Natural killer cell (primary cell): ENCODE data around the gene RTN4R. TPM values are rescaled to one million over a fixed set of nuclear protein-coding genes. Genes with fewer than 3 reads are reported as not detected.

Experiments used
- ATAC-seq, 3 donors: fragments of 150-1000 bp in 2 of 3; fragments of 200-7000 bp in 1 of 3; cut with Tn5 transposase; 1 replicate in 1 of 3; 2 replicates in 2 of 3; pipeline ENCODE4 v1.10.0; 2021; ENCODE audit warnings: mild to moderate bottlenecking in 2 of 3, moderate library complexity in 2 of 3
- DNase-seq, 2 donors: peaks; one replicate each; pipeline versions ENCODE4 v3.0.0 to v3.0.0-alpha.2; 2013 to 2021; ENCODE audit warnings: mixed read lengths in 1 of 2
- H3K27ac ChIP-seq: one replicate; pipeline ENCODE4 v1.5.1; 2013; ENCODE audit warnings: mild to moderate bottlenecking, low read length
- H3K27me3 ChIP-seq: one replicate; pipeline ENCODE4 v1.6.1; 2013; ENCODE audit warnings: low read length; ENCODE audit not compliant: control insufficient read depth, insufficient read depth
- H3K36me3 ChIP-seq: one replicate; pipeline ENCODE4 v1.6.1; 2013; ENCODE audit warnings: low read length; ENCODE audit not compliant: control insufficient read depth, insufficient read depth
- H3K4me1 ChIP-seq: one replicate; pipeline ENCODE4 v1.6.1; 2013; ENCODE audit warnings: low read length; ENCODE audit not compliant: control insufficient read depth, insufficient read depth
- H3K4me3 ChIP-seq: one replicate; pipeline ENCODE4 v1.5.1; 2013; ENCODE audit warnings: low read length
- H3K9me3 ChIP-seq: one replicate; pipeline ENCODE4 v1.6.1; 2013; ENCODE audit warnings: low read length; ENCODE audit not compliant: control insufficient read depth, insufficient read depth
- H3K27ac Mint-ChIP-seq, 2 donors: one replicate each; pipeline ENCODE4 v1.8.0; 2022; ENCODE audit warnings: mild to moderate bottlenecking in 2 of 2, mixed read lengths in 2 of 2, moderate library complexity in 1 of 2
- H3K27me3 Mint-ChIP-seq, 2 donors: one replicate each; pipeline ENCODE4 v1.8.0; 2022; ENCODE audit warnings: low read depth in 2 of 2, mixed read lengths in 2 of 2
- H3K36me3 Mint-ChIP-seq: one replicate; pipeline ENCODE4 v1.8.0; 2022; ENCODE audit warnings: mixed read lengths
- H3K4me1 Mint-ChIP-seq, 2 donors: one replicate each; pipeline ENCODE4 v1.8.0; 2022; ENCODE audit warnings: mixed read lengths in 2 of 2
- H3K4me3 Mint-ChIP-seq: one replicate; pipeline ENCODE4 v1.8.0; 2022; ENCODE audit warnings: mild to moderate bottlenecking, moderate library complexity, mixed read lengths
- H3K9me3 Mint-ChIP-seq, 2 donors: one replicate each; pipeline ENCODE4 v1.8.0; 2022; ENCODE audit warnings: mixed read lengths in 2 of 2
- WGBS: methylation state at CpG from one replicate; pipeline ENCODE4 v1.1.7; 2013; ENCODE audit warnings: missing lambda C conversion rate; ENCODE audit not compliant: insufficient coverage; 5-methylcytosine and 5-hydroxymethylcytosine counted together
- intact Hi-C: fragments of 100-400 bp; cut with micrococcal nuclease; formaldehyde crosslinking; loops from one replicate; pipeline ENCODE4 v1.14.2; 2022
- total RNA-seq, 4 donors: library from RNA; stranded (reverse); fragments of 120-200 nt in 1 of 4; gene quantifications; one replicate each; pipeline versions ENCODE4 v1.2.3 to v1.2.4, GENCODE V29; 2013 to 2022
- TF ChIP-seq, protein P1 (sequence below): fragments of 200-600 bp; IDR thresholded peaks from one replicate; pipeline ENCODE4 v1.8.0; 2022; ENCODE audit warnings: antibody characterized with exemption

Gene RTN4R
- total RNA-seq, 3 donors from 2014 or later (not counting 1 experiment from before 2014, with no cell fraction given): 1.2 to 2.9 (median 1.6) TPM

DNA sequence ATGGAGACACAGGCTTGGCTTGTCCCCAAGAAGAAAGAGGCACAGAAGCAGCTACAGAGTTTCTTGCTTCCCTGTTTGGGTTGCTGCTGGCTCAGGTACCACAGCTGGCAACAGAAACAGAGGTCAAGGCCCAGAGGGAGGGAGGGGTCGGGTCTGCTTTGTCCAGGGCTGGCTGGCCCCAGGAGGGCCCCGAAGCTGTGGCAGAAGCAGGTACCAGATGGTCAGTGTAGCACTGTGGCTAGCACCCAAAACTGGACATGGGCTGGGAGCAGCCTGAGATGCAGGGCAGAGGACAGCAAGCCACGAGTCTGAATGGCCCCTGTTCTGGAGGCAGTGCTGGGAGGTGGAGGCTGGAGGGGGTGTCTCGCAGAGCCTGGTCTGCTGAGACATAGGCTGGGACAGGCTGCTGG, 65.0 kb downstream of the RTN4R start:
- Histone ChIP-seq H3K4me3 (no peak overlapping the region), H3K9me3 (no peaks in the 10 kb centered on the region), H3K27ac (no peak overlapping the region), H3K4me1 (peaks cover 29% of the 10 kb centered on the region), H3K36me3 (no peaks in the 10 kb centered on the region), H3K27me3 (no peaks in the 10 kb centered on the region)
- H3K4me3 Mint-ChIP-seq: no peak overlapping the region
- H3K9me3 Mint-ChIP-seq: no peaks in the 10 kb centered on the region
- no peak for ATAC-seq
- no peaks in the 10 kb centered on the region for H3K27me3 Mint-ChIP-seq
- 88% methylated on average over 4 of the region's 4 CpGs for WGBS
- no peaks in the 10 kb centered on the region for H3K36me3 Mint-ChIP-seq
- TF ChIP-seq, protein P1, sequence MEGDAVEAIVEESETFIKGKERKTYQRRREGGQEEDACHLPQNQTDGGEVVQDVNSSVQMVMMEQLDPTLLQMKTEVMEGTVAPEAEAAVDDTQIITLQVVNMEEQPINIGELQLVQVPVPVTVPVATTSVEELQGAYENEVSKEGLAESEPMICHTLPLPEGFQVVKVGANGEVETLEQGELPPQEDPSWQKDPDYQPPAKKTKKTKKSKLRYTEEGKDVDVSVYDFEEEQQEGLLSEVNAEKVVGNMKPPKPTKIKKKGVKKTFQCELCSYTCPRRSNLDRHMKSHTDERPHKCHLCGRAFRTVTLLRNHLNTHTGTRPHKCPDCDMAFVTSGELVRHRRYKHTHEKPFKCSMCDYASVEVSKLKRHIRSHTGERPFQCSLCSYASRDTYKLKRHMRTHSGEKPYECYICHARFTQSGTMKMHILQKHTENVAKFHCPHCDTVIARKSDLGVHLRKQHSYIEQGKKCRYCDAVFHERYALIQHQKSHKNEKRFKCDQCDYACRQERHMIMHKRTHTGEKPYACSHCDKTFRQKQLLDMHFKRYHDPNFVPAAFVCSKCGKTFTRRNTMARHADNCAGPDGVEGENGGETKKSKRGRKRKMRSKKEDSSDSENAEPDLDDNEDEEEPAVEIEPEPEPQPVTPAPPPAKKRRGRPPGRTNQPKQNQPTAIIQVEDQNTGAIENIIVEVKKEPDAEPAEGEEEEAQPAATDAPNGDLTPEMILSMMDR: no peak
- no peak for DNase-seq
- intact Hi-C loops: no loop called here
- peaks cover 13 to 28% of the 10 kb centered on the region in 2 donors for H3K4me1 Mint-ChIP-seq
- no peak overlapping the region for H3K27ac Mint-ChIP-seq

DNA sequence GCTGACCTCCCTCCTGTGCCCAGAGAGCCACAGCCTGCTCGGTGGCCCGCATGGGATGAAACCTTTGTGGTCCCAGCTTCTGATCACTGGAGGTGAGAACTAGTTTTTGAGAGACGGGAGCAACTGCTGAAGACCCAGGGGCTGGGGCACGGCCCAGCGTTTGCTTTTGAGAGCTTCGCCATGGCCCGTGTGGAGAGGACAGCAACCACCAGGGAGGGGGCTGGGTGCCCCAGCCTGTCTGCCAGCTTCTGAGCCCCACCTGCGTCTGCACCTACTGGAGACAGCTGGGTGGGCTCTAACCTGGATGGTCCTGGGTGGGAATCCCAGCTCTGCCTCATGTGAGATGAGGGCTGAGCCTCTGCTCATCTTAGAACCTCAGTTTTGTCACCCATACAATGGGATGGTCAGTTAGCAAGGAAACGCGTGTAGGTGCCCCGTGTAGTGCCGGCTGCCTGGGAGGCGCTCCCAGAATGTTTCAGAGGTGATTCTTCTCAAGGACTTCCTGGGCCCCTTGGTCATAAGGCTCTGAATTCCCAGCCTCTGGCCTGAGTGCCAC, 66.2 kb downstream of the RTN4R start:
- peaks cover 9 to 16% of the 10 kb centered on the region in 2 donors for H3K4me1 Mint-ChIP-seq
- no peaks in the 10 kb centered on the region for H3K36me3 ChIP-seq
- H3K4me3 ChIP-seq: no peak overlapping the region
- no peaks in the 10 kb centered on the region for H3K27me3 Mint-ChIP-seq
- no peak overlapping the region for H3K27ac Mint-ChIP-seq
- no peaks in the 10 kb centered on the region for H3K9me3 ChIP-seq
- no peaks in the 10 kb centered on the region for H3K36me3 Mint-ChIP-seq
- DNase-seq: no peak
- 90% methylated on average over 13 of the region's 13 CpGs for WGBS
- no peak overlapping the region for H3K27ac ChIP-seq
- ATAC-seq: no peak
- no peaks in the 10 kb centered on the region for H3K27me3 ChIP-seq
- intact Hi-C loops: no loop called here
- TF ChIP-seq, protein P1: no peak
- no peak overlapping the region for H3K4me3 Mint-ChIP-seq
- H3K4me1 ChIP-seq: peaks cover 16% of the 10 kb centered on the region
- no peaks in the 10 kb centered on the region for H3K9me3 Mint-ChIP-seq

DNA sequence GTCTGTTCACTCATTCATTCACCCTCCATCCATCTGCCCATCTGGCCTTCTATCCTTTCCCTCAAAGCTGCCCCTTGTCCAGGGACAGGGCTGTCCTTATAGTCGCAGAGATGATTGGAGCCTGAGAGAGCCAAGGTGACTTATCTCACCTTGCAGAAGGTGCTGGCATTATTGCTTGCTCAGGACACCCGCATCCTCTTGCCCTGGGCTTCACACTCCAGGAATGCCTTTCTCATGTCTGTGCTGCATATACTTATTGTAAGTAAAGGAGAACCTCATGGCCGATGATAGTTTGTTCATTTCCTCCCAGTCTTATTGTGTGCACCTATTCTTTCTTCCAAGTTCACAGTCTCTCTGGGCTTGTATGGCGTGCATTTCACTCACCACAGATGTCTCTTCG, 68.2 kb downstream of the RTN4R start:
- H3K36me3 ChIP-seq: no peaks in the 10 kb centered on the region
- Mint-ChIP-seq H3K9me3 (no peaks in the 10 kb centered on the region), H3K4me3 (no peak overlapping the region), H3K27ac (no peak overlapping the region), H3K36me3 (no peaks in the 10 kb centered on the region), H3K4me1 (no peaks in the 10 kb centered on the region), H3K27me3 (no peaks in the 10 kb centered on the region)
- H3K4me1 ChIP-seq: no peaks in the 10 kb centered on the region
- no peaks in the 10 kb centered on the region for H3K9me3 ChIP-seq
- no peak overlapping the region for H3K4me3 ChIP-seq
- ATAC-seq (no peak), DNase-seq (no peak)
- TF ChIP-seq, protein P1: no peak
- H3K27ac ChIP-seq: no peak overlapping the region
- intact Hi-C loops: no loop called here
- H3K27me3 ChIP-seq: no peaks in the 10 kb centered on the region
- WGBS: 91% methylated on average over 5 of the region's 5 CpGs

DNA sequence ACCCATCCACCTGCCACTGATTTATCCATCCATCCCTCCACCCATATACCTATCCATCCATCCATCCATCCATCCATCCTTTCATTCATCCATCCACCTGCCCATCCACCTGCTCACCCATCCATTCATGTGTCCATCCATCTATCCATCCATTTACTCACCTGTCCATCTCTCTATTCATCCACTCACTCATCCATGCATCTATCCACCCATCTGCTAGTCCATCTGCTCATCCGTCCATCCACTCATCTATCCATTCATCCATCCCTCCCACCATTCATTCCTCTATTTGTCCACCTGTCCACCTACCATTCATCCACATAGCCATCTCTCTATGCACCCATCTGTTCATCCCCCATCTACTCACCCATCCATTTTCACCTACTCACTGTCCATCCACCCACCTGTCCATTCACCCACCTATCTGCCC, 68.7 kb downstream of the RTN4R start:
- Histone ChIP-seq H3K4me3 (no peak overlapping the region), H3K9me3 (no peaks in the 10 kb centered on the region), H3K4me1 (no peaks in the 10 kb centered on the region), H3K27me3 (no peaks in the 10 kb centered on the region), H3K27ac (no peak overlapping the region), H3K36me3 (no peaks in the 10 kb centered on the region)
- Mint-ChIP-seq H3K9me3 (no peaks in the 10 kb centered on the region), H3K36me3 (no peaks in the 10 kb centered on the region), H3K4me1 (no peaks in the 10 kb centered on the region), H3K4me3 (no peak overlapping the region), H3K27ac (no peak overlapping the region), H3K27me3 (no peaks in the 10 kb centered on the region)
- intact Hi-C loops: no loop called here
- ATAC-seq (no peak), DNase-seq (no peak)
- WGBS: 89% methylated on average over 1 of the region's 1 CpG
- TF ChIP-seq, protein P1: no peak
